Esophagus squamous epithelium (tissue), 5 donors: ENCODE measurements around the gene PTPRM. TPM values are rescaled to one million over a fixed set of nuclear protein-coding genes. Genes with fewer than 3 reads are reported as not detected.

ENCODE experiments used
- DNase-seq: peaks from one replicate; lab custom pipeline; 2025; lab: John Stamatoyannopoulos, UW
- H3K27ac ChIP-seq, 4 donors: fragments of 200-600 bp; sonication (generic); one replicate each; pipeline ENCODE4 v1.5.1; 2016 to 2019; ENCODE audit warnings: mild to moderate bottlenecking in 1 of 4
- H3K27me3 ChIP-seq, 4 donors: fragments of 200-600 bp; sonication (generic); 1 replicate in 3 of 4; 2 replicates in 1 of 4; pipeline versions ENCODE4 v1.5.1 to v1.6.0; 2017 to 2021; ENCODE audit warnings: antibody characterized with exemption in 1 of 4
- H3K36me3 ChIP-seq, 3 donors: fragments of 200-600 bp; sonication (generic); one replicate each; pipeline ENCODE4 v1.5.1; 2016 to 2019
- H3K4me1 ChIP-seq, 3 donors: fragments of 200-600 bp; sonication (generic); one replicate each; pipeline ENCODE4 v1.5.1; 2017 to 2019
- H3K4me3 ChIP-seq, 4 donors: fragments of 200-600 bp; sonication (generic); 1 replicate in 3 of 4; 2 replicates in 1 of 4; pipeline ENCODE4 v1.5.1; 2016 to 2019; ENCODE audit warnings: mild to moderate bottlenecking in 2 of 4, moderate library complexity in 1 of 4
- H3K9me3 ChIP-seq, 3 donors: fragments of 200-600 bp; sonication (generic); one replicate each; pipeline ENCODE4 v1.5.1; 2016 to 2019
- CTCF ChIP-seq, 6 experiments: fragments of 450-650 bp in 4 of 6; fragments of 200-600 bp in 2 of 6; sonication (generic) in 2 of 6; IDR thresholded peaks; one replicate each; pipeline ENCODE4 v1.5.1; 2016 to 2019; ENCODE audit warnings: antibody characterized with exemption in 6 of 6, mild to moderate bottlenecking in 4 of 6, moderate library complexity in 4 of 6
- POLR2A ChIP-seq, 4 donors: fragments of 450-650 bp; IDR thresholded peaks; one replicate each; pipeline ENCODE4 v1.6.1; 2017; ENCODE audit warnings: antibody characterized with exemption in 4 of 4, mild to moderate bottlenecking in 4 of 4, moderate library complexity in 3 of 4
- WGBS, 2 donors: methylation state at CpG; one replicate each; pipeline ENCODE4 v1.1.5; 2018; 5-methylcytosine and 5-hydroxymethylcytosine counted together
- intact Hi-C: fragments of 100-400 bp; cut with DNase I; formaldehyde crosslinking; loops from one replicate; pipeline ENCODE4 v1.15.0; 2022
- total RNA-seq, 4 donors: library from RNA; depleted of rRNA; stranded (reverse); fragments of >200 nt; gene quantifications; one replicate each; pipeline ENCODE4 v1.1.0, GENCODE V29; 2016
- donor health status: DM: yes; HTN: yes; CAD: no.

Gene PTPRM
- total RNA-seq, 4 donors from 2014 or later: 6.5 to 38.7 (median 11.1) TPM

- Histone ChIP-seq H3K36me3 (no peaks in the 10 kb centered on the region), H3K4me3 (no peak overlapping the region), H3K9me3 (no peaks in the 10 kb centered on the region), H3K4me1 (no peaks in the 10 kb centered on the region), H3K27ac (no peak overlapping the region), H3K27me3 (no peaks in the 10 kb centered on the region)
- WGBS, 2 donors: 87 to 96% methylated on average over 3 of the region's 3 CpGs
- intact Hi-C loops: no loop called here
- no peak for TF ChIP-seq POLR2A (IDR thresholded peaks at IDR 0.05)
- no peak for TF ChIP-seq CTCF (IDR thresholded peaks at IDR 0.05)
- DNase-seq: no peak
Measured at GRCh38 chr18:7980136-7980535, 413.0 kb downstream of the PTPRM start.

- Histone ChIP-seq H3K36me3 (no peaks in the 10 kb centered on the region), H3K27ac (no peak overlapping the region), H3K9me3 (no peaks in the 10 kb centered on the region), H3K4me3 (no peak overlapping the region), H3K4me1 (no peaks in the 10 kb centered on the region), H3K27me3 (no peaks in the 10 kb centered on the region)
- DNase-seq: no peak
- WGBS, 2 donors: 85 to 88% methylated on average over 4 of the region's 4 CpGs
- TF ChIP-seq POLR2A (IDR thresholded peaks at IDR 0.05) (no peak), CTCF (IDR thresholded peaks at IDR 0.05) (no peak)
- intact Hi-C loops: no loop called here
Measured at GRCh38 chr18:7980656-7981055, 413.5 kb downstream of the PTPRM start.

DNA sequence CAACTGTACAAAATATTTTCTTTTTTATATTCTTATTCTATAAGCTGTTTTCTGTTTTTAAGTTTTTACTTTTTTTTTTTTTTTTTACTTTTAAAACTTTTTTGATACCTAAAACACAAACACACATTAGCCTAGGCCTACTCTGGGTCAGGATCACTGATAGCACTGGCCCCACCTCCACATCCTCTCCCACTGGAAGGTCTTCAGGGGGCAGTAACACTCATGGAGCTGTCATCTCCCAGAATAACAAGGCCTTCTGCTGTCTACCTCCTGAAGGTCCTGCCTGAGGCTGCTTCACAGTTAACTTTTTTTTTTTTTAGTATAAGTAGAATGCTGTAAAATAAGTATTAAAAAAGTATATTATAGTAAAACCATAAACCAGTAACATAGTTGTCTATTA lies 415.1 kb downstream of the PTPRM start:
- TF ChIP-seq CTCF (IDR thresholded peaks at IDR 0.05) (no peak), POLR2A (IDR thresholded peaks at IDR 0.05) (no peak)
- H3K9me3 ChIP-seq: no peaks in the 10 kb centered on the region
- no peaks in the 10 kb centered on the region for H3K36me3 ChIP-seq
- H3K27me3 ChIP-seq: no peaks in the 10 kb centered on the region
- no peak overlapping the region for H3K27ac ChIP-seq
- no peak for DNase-seq
- H3K4me1 ChIP-seq: no peaks in the 10 kb centered on the region
- intact Hi-C loops: no loop called here
- H3K4me3 ChIP-seq: no peak overlapping the region

GRCh38 chr18:7987284-7987976 lies 420.3 kb downstream of the PTPRM start:
- no peak for DNase-seq
- H3K9me3 ChIP-seq: no peaks in the 10 kb centered on the region
- no peak for TF ChIP-seq CTCF (IDR thresholded peaks at IDR 0.05)
- H3K4me1 ChIP-seq: no peaks in the 10 kb centered on the region
- H3K36me3 ChIP-seq: no peaks in the 10 kb centered on the region
- no peak overlapping the region for H3K4me3 ChIP-seq
- intact Hi-C loops: no loop called here
- 43 to 53% methylated on average over 3 of the region's 3 CpGs for WGBS, 2 donors
- H3K27me3 ChIP-seq: no peaks in the 10 kb centered on the region
- no peak overlapping the region for H3K27ac ChIP-seq

GRCh38 chr18:7990670-7991069 lies 423.6 kb downstream of the PTPRM start:
- Histone ChIP-seq H3K4me1 (no peaks in the 10 kb centered on the region), H3K36me3 (no peaks in the 10 kb centered on the region), H3K4me3 (no peak overlapping the region), H3K27me3 (no peaks in the 10 kb centered on the region), H3K27ac (no peak overlapping the region), H3K9me3 (no peaks in the 10 kb centered on the region)
- intact Hi-C loops: no loop called here
- WGBS, 2 donors: 47 to 67% methylated on average over 1 of the region's 1 CpG
- no peak for DNase-seq
- TF ChIP-seq POLR2A (IDR thresholded peaks at IDR 0.05): no peak
- no peak for TF ChIP-seq CTCF (IDR thresholded peaks at IDR 0.05)
